Panc1 (cell line): ENCODE data around the gene SMURF1. TPM values are rescaled to one million over a fixed set of nuclear protein-coding genes. Genes with fewer than 3 reads are reported as not detected.

ENCODE experiments used
- ATAC-seq: fragments of 200-7000 bp; cut with Tn5 transposase; 2 replicates; pipeline ENCODE4 v1.9.1; 2020; ENCODE audit warnings: mild to moderate bottlenecking, moderate library complexity
- BruUV-seq: library from RNA; stranded (reverse); fragments of 400-500 nt; replicated peaks from 2 replicates; lab custom pipeline; 2021; lab: Mats Ljungman, UMichigan
- CTCF ChIA-PET: fragments of 300-600 bp; sonication (Branson Sonifier 250); formaldehyde crosslinking; loops from one replicate; lab custom pipeline; 2022; ENCODE audit warnings: antibody characterized with exemption; lab: Charles Lee
- POLR2A ChIA-PET: fragments of 300-600 bp; sonication (Branson Sonifier 250); formaldehyde crosslinking; loops from one replicate; lab custom pipeline; 2022; ENCODE audit warnings: antibody characterized with exemption; lab: Charles Lee
- DNase-seq: peaks from one replicate; pipeline ENCODE4 v3.0.0-alpha.2; 2010; ENCODE audit warnings: low read depth, low spot score
- H3K27ac ChIP-seq: 2 replicates; pipeline ENCODE4 v1.5.1; 2011; ENCODE audit warnings: mild to moderate bottlenecking, low read length, inconsistent platforms
- H3K27me3 ChIP-seq: fragments of 200-500 bp; sonication (Bioruptor generic); 2 replicates; pipeline ENCODE4 v1.6.0; 2014; ENCODE audit warnings: low read length, inconsistent platforms; ENCODE audit not compliant: control insufficient read depth, insufficient read depth
- H3K36me3 ChIP-seq: fragments of 200-500 bp; sonication (Bioruptor generic); 2 replicates; pipeline ENCODE4 v1.5.1; 2014; ENCODE audit warnings: inconsistent platforms, mild to moderate bottlenecking, low read length, moderate library complexity; ENCODE audit not compliant: control insufficient read depth, insufficient read depth
- H3K4me1 ChIP-seq: 2 replicates; pipeline ENCODE4 v1.5.1; 2011; ENCODE audit warnings: inconsistent platforms, mild to moderate bottlenecking, low read length, moderate library complexity; ENCODE audit not compliant: control insufficient read depth, insufficient read depth
- H3K4me3 ChIP-seq, 2 experiments: 2 replicates each; pipeline ENCODE4 v1.5.1; 2011 to 2012; ENCODE audit warnings: low read depth in 2 of 2, low read length in 2 of 2, mild to moderate bottlenecking in 2 of 2, inconsistent platforms in 1 of 2, moderate library complexity in 1 of 2
- H3K9me3 ChIP-seq: fragments of 200-500 bp; sonication (Bioruptor generic); 2 replicates; pipeline ENCODE4 v1.5.1; 2014; ENCODE audit warnings: low read depth, mild to moderate bottlenecking, inconsistent platforms, low read length, moderate library complexity; ENCODE audit not compliant: control insufficient read depth, insufficient read depth
- CTCF ChIP-seq: fragments of 450-650 bp; IDR thresholded peaks from 2 replicates; pipeline ENCODE4 v1.5.1; 2017; ENCODE audit warnings: mild to moderate bottlenecking
- POLR2AphosphoS5 ChIP-seq: IDR thresholded peaks from 2 replicates; pipeline ENCODE4 v1.6.1; 2012; ENCODE audit warnings: mild to moderate bottlenecking, low read depth, low read length, moderate library complexity
- REST ChIP-seq, 2 experiments: IDR thresholded peaks; 2 replicates each; pipeline ENCODE4 v1.6.1; 2011 to 2012; ENCODE audit warnings: low read depth in 2 of 2, control low read depth in 1 of 2, low read length in 1 of 2, mild to moderate bottlenecking in 1 of 2, moderate library complexity in 1 of 2; ENCODE audit not compliant: insufficient read depth in 1 of 2
- SIN3A ChIP-seq: IDR thresholded peaks from 2 replicates; pipeline ENCODE4 v1.6.1; 2012; ENCODE audit warnings: low read depth, mild to moderate bottlenecking, low read length, moderate library complexity, borderline replicate concordance; ENCODE audit not compliant: insufficient read depth
- TCF7L2 ChIP-seq: IDR thresholded peaks from 2 replicates; pipeline ENCODE4 v1.6.1; 2011; ENCODE audit warnings: mild to moderate bottlenecking, low read depth, low read length, inconsistent platforms
- in situ Hi-C: cut with HindIII; loops from 2 replicates; pipeline ENCODE4 v1.10.0; 2016; ENCODE audit warnings: low sequenced_read_pairs, low pct_unique_long_range_greater_than_20kb
- intact Hi-C: fragments of 100-400 bp; cut with micrococcal nuclease; formaldehyde crosslinking; loops from one replicate; pipeline ENCODE4 v1.10.0; 2022; ENCODE audit not compliant: unreplicated experiment
- total RNA-seq: library from RNA; stranded (reverse); gene quantifications from one replicate; pipeline ENCODE4 v1.2.1, GENCODE V29; 2021; ENCODE audit not compliant: unreplicated experiment

The SMURF1 gene
- total RNA-seq, 1 experiment from 2014 or later: 47.0 TPM

GRCh38 chr7:98996150-98996552 is 147.8 kb downstream of the SMURF1 start:
- in situ Hi-C loops: no loop called here
- Histone ChIP-seq H3K36me3 (peaks cover 12% of the 10 kb centered on the region), H3K4me3 (no peak overlapping the region), H3K9me3 (no peaks in the 10 kb centered on the region), H3K4me1 (no peaks in the 10 kb centered on the region), H3K27me3 (no peaks in the 10 kb centered on the region), H3K27ac (no peak overlapping the region)
- intact Hi-C loops: no loop called here
- no TSS peak for BruUV-seq
- no peak for DNase-seq
- POLR2A ChIA-PET: interaction anchor here (0.6 kb wide), 1 partner anchor 1087 kb away, joined by 4 read pairs; no protein-coding TSS in a partner anchor
- TF ChIP-seq POLR2AphosphoS5 (no peak), CTCF (no peak), REST (IDR thresholded peaks at IDR 0.05; ENCODE audit: insufficient read depth in 1 of 2, low read depth in 2 of 2, low read length in 1 of 2) (no peak), TCF7L2 (no peak), SIN3A (no peak)
- CTCF ChIA-PET: no interaction called here
- ATAC-seq: no peak

- BruUV-seq: no TSS peak
- no peak overlapping the region for H3K4me3 ChIP-seq
- H3K9me3 ChIP-seq: no peaks in the 10 kb centered on the region
- no peaks in the 10 kb centered on the region for H3K4me1 ChIP-seq
- peaks cover 17% of the 10 kb centered on the region for H3K36me3 ChIP-seq
- ATAC-seq (no peak), DNase-seq (no peak)
- in situ Hi-C loops (no loop called here), intact Hi-C loops (no loop called here)
- CTCF ChIA-PET: no interaction called here
- POLR2A ChIA-PET: interaction anchor here (0.6 kb wide), 1 partner anchor 1087 kb away, joined by 4 read pairs; no protein-coding TSS in a partner anchor
- no peak overlapping the region for H3K27ac ChIP-seq
- no peaks in the 10 kb centered on the region for H3K27me3 ChIP-seq
- no peak for TF ChIP-seq SIN3A
- no peak for TF ChIP-seq TCF7L2
- TF ChIP-seq REST (IDR thresholded peaks at IDR 0.05; ENCODE audit: insufficient read depth in 1 of 2, low read depth in 2 of 2, low read length in 1 of 2): no peak
- no peak for TF ChIP-seq CTCF
- TF ChIP-seq POLR2AphosphoS5: no peak
Measured at GRCh38 chr7:98995523-98996149, 148.3 kb downstream of the SMURF1 start.
